A673 (cell line): ENCODE results near the gene EPHB3.

Experiments used
- EZH2 ChIP-seq: fragments of 200-600 bp; sonication (generic); IDR thresholded peaks from 2 replicates; pipeline ENCODE4 v1.6.1; 2017; ENCODE audit warnings: borderline replicate concordance, low read depth, mild to moderate bottlenecking, mixed read lengths, antibody characterized with exemption, low read length; ENCODE audit not compliant: poor library complexity, severe bottlenecking
- TF ChIP-seq, protein P1 (sequence below): fragments of 300-800, 200-600 bp; sonication (generic); conservative IDR thresholded peaks from 2 replicates; pipeline ENCODE4 v1.5.1; 2017; ENCODE audit warnings: low read depth, mild to moderate bottlenecking, antibody characterized with exemption, low read length, moderate library complexity, mixed read lengths

DNA sequence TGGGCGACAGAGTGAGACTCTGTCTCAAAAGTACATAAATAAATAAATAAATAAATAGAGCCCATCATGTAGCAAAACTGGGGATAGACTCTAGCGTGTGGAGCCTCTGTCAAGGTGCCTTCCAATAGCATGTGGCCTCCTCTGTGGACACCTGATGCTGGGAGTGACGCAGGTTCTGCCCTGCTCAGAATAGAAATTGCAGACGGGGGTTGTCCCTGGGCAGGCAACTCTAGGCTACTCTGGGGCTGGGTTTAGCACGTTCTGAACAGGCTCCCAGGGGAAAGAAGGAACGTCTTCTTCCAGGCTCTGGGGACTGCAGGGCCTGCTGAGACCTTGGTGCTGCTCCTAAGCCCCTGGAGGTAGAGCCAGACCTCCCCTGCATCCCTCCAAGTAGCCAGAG, 65.3 kb downstream of the EPHB3 start:
- TF ChIP-seq EZH2: no peak
- TF ChIP-seq, protein P1, sequence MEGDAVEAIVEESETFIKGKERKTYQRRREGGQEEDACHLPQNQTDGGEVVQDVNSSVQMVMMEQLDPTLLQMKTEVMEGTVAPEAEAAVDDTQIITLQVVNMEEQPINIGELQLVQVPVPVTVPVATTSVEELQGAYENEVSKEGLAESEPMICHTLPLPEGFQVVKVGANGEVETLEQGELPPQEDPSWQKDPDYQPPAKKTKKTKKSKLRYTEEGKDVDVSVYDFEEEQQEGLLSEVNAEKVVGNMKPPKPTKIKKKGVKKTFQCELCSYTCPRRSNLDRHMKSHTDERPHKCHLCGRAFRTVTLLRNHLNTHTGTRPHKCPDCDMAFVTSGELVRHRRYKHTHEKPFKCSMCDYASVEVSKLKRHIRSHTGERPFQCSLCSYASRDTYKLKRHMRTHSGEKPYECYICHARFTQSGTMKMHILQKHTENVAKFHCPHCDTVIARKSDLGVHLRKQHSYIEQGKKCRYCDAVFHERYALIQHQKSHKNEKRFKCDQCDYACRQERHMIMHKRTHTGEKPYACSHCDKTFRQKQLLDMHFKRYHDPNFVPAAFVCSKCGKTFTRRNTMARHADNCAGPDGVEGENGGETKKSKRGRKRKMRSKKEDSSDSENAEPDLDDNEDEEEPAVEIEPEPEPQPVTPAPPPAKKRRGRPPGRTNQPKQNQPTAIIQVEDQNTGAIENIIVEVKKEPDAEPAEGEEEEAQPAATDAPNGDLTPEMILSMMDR: no peak
